Dedifferentiated amniotic fluid mesenchymal stem cell (primary cell): Measurements from ENCODE around the gene GPRC5D.

Source experiments
- DNase-seq: peaks from one replicate; pipeline ENCODE4 v3.0.0-alpha.2; 2016; ENCODE audit errors: extremely low spot score

GPRC5D gene

DNA sequence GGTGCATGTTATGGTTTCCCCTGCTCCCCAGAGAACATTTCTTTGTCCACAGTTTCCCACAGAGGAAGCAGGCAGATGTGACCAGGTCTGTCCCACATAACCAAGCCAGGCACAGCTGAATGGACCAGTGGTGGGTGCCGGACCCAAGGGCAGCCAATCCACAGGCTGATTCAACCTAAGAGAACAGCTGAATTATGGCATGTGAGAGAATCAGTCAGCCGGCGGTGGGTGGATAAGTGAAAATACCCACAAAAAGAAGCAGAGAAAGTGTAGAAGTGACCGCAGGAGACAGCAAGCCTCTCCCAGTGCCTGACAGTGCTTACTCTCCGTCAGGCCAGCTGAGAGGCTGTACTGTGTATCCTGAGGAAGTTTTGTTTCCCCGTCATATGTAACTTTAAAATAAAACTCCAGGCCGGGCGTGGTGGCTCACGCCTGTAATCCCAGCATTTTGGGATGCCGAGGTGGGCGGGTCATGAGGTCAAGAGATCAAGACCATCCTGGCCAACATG lies 14.9 kb downstream of the GPRC5D start:
- DNase-seq, result no peak

GRCh38 chr12:12934556-12934955 lies 17.4 kb downstream of the GPRC5D start:
- no peak for DNase-seq

DNA sequence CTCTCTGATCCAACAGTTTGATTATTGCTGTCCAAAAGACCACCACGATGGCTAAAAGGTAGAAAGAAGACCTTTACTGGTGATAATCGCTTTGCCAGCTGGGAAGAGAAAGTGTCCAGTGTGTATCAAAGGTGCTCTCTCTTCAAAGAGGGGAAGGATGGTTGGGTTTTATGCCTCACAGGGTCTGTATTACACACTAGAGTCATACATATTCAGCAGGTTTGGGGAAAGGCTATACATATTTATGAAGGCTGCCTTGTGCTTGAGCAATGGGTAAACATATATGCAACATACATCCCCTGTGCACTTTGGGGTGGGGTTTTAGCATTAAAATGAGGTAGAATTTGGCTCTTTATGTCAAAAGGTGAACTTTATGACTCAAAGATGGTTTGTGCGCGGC lies 18.2 kb downstream of the GPRC5D start:
- DNase-seq, result no peak

- DNase-seq, result no peak
These were observed 21.2 kb downstream of the GPRC5D start for GRCh38 chr12:12930633-12931219.

GRCh38 chr12:12929696-12930095 lies 22.3 kb downstream of the GPRC5D start:
- DNase-seq, result no peak

- DNase-seq, result peak; percentile 45
These were observed 24.5 kb downstream of the GPRC5D start for GRCh38 chr12:12927211-12928079.

- no peak for DNase-seq
These were observed 25.3 kb downstream of the GPRC5D start for GRCh38 chr12:12926571-12927071.

DNA sequence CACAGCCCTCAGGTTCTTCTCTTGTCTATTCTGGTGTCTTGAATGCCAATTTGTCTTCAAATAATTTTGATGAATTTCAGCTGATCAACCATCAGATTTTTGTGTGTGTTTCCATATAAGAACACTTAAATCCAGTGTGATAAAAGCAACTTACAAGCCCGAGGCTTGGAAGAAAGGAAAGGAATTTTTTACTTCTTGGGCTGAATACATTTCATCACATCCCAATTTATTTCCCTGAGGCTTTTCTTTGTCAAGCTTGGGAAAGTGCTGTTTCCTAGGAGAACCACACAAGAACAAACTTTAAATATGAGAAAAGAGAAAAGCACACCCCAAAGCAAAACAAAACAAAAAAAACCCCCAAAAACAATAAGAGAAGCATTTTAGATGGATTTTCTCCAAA lies 26.6 kb downstream of the GPRC5D start:
- DNase-seq, result no peak

DNA sequence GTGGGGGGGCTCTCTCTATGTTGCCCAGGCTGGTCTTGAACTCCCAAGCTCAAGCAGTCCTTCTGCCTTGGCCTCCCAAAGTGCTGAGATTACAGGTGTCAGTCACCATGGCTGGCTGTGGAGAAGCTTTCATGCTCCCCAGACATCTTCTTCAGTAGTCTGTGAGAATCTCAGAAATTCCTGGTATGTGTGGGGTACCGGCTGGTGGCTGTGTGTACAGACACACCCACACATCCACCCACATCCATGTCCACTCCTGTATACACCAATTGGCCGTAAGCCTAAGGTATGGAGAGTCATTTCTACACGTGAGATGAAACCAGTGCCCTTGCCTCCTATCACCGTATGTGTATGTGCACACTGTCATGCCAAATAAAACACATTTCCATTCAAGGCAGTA lies 27.8 kb downstream of the GPRC5D start:
- no peak for DNase-seq

DNA sequence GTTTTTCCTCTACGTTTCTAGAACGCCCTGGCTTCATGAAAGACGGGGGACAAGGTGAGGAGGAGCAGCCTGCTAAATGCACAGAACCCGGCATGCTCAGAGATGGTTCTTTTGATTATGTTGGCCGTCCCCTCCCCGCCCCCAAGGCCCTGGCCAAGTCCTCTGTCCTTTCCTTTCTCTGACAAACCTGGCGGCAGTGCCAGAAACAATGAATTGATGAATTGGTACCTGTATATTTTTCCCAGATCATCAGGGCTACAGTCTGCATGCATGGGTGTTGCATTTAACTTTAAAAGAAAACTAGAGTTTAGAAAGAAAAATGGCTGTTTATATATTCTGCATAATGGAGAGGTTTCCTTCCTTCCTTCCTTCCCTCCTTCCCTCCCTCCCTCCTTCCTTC lies 29.0 kb downstream of the GPRC5D start:
- no peak for DNase-seq

DNA sequence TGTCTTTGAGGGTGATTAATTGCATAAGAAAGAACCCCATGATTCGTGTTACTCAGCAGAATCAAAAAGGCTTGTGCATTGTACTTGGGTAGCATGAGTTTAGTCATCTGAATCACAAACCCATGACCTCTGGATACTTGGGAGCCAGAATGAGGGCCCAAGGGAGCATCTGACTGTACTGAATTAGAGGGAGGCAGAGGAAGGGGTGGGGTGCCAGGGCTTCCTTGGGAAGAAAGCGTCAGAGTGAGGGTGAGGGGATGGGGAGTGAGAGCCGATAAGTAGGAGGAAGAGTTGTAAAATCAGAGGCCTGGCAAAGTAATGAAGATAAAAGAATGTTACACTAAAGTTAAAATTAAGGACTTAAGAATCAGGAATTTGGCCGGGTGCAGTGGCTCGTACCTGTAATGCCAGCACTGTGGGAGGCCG lies 29.8 kb downstream of the GPRC5D start:
- no peak for DNase-seq

GRCh38 chr12:12919666-12920435 lies 32.1 kb downstream of the GPRC5D start:
- no peak for DNase-seq

GRCh38 chr12:12918781-12919389 lies 33.1 kb downstream of the GPRC5D start:
- DNase-seq, result no peak

DNA sequence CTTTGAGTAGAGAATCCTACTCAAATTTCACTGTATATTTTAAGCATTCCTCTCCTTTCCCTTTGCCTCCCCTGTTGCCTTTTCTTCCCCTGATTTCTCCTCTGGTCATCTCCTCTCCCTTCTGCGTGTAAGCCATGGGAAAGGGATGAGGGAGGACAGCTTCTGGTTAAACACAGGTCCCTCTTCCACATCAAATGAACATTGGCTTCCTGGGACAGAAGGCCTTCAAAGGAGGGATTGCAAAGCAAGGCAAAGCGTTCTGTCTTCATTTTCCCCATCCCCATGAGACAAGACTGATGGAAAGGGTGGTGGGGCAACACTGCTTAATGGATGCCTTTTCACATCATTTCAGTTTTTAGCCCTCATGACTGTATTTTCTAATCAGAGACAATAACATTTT lies 34.5 kb downstream of the GPRC5D start:
- DNase-seq, result no peak

DNA sequence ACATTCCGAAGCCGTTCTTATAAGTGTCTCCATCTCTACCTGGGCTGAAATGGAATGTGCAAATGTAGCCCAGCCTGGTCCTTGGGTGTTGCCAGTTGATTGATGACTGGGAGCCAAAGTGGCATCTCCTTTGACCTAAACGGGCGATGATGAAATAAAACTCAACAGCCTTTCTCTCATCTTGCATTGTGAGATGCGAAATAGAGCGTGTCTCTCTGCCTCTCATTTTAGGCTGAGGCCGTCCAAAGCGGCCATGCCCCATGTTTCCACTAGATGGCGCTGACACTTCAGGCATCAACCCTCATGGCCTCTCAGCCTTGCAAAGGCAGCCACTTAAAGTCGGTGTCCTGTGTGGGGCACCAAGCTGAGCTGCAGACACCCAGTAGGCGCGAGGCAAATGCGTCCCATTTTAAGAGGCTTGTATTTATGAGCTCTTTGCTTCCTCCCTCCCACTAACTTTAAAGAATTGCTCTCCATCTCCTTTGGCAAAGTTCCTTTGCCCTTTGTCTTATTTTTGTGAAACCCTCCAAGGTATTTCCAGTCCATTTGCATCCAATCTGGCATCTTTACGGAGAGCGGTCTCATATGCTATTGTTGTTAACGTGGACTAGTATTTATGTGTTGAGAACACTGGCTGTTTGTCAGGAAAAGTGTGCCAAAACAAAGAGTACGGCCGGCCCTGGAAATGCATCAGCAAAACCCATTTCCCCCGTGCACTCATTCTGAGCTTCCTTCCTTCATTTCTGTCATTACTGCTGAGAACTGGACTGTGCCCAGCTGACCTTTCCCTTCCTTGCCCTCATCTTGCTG lies 35.6 kb downstream of the GPRC5D start:
- DNase-seq, result peak; percentile 75

GRCh38 chr12:12915656-12916055 lies 36.3 kb downstream of the GPRC5D start:
- no peak for DNase-seq

DNA sequence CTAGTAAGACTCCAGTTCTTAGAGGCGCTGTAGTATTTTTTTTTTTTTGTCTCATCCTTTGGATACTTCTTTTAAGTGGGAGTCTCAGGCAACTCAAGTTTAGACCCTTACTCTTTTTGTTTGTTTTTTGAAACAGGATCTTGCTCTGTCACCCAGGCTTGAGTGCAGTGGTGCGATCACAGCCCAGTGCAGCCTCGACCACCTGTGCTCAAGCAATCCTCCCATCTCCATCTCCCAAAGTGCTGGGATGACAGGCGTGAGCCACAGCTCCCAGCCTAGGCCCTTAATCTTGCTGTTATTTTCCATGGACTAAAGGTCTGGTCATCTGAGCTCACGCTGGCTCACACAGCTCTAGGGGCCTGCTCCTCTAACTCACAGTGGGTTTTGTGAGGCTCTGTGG lies 39.3 kb downstream of the GPRC5D start:
- DNase-seq, result no peak

DNA sequence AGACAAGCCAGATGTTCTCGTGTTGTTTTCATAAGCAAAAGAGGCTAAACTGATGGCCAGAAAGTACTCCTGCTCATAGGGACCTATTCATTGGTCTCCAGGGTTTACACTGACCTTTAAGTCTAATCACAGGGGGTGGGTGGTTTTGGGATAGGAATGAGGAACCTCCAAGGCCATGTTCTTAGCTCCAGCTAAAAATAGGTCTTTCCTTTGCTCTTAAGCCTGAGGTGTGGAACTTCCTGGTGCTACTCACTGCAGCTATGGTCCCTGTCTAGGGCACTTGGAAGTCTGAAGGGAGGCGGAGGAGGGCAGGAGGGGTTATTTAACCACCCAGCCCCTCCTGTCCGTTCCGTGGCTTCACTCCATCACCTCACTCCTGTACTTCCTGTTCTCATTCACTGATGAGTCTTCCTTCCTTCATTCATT lies 42.0 kb downstream of the GPRC5D start:
- no peak for DNase-seq

DNA sequence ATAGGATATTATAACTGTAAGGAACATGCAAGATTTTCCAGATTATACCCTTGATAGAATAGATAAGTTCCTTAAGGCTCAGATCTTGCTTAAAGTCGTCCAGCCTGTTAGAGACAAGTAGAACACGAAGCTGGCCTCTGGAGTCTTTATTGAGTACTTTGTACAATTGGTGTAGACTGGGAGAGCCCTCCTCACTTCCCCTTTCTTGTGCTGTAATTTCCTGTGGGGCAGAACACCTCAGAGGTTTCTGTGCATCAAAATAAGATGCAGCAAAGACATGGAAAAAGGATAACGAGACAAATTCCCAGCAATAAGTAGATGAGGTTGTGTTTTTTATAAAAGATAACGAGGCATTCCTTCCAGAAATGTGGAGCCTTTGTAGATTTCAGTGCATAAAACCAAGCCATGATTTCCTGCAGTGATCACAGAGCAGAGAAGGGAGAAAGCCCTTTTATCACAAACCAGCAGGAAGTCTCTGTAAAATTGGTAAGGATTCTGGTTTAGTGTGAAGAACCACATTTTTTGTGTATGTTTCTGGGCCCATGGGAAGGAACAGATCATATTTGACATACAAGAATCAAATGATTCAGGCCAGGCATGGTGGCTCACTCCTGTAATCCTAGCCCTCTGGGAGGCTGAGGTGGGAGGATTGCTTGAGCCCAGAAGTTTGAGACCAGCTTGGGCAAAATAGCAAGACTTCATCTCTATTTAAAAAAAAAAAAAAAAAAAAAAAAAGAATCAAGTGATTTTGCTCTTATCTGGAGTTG lies 42.6 kb downstream of the GPRC5D start:
- DNase-seq, result no peak

DNA sequence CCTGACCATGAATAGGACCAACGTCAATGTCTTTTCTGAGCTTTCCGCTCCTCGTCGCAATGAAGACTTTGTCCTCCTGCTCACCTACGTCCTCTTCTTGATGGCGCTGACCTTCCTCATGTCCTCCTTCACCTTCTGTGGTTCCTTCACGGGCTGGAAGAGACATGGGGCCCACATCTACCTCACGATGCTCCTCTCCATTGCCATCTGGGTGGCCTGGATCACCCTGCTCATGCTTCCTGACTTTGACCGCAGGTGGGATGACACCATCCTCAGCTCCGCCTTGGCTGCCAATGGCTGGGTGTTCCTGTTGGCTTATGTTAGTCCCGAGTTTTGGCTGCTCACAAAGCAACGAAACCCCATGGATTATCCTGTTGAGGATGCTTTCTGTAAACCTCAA lies 43.3 kb downstream of the GPRC5D start:
- DNase-seq, result no peak
